GM23248 (cell line): Measurements from ENCODE around the gene NOTCH3. TPM values are rescaled to one million over a fixed set of nuclear protein-coding genes. Genes with fewer than 3 reads are reported as not detected.

Experiments
- DNase-seq: peaks from one replicate; pipeline ENCODE4 v3.0.0-alpha.2; 2015
- H2AFZ ChIP-seq: fragments of 200-600 bp; sonication (generic); 2 replicates; pipeline ENCODE4 v1.6.1; 2016; ENCODE audit warnings: antibody characterized with exemption
- H3F3A ChIP-seq: fragments of 200-600 bp; sonication (generic); 2 replicates; pipeline ENCODE4 v1.6.1; 2016; ENCODE audit warnings: mild to moderate bottlenecking, antibody characterized with exemption, mixed run types; ENCODE audit not compliant: insufficient read depth
- H3K27ac ChIP-seq: fragments of 200-600 bp; sonication (generic); 2 replicates; pipeline ENCODE4 v1.5.1; 2016; ENCODE audit warnings: mild to moderate bottlenecking
- H3K27me3 ChIP-seq: fragments of 200-600 bp; sonication (generic); replicated peaks from 2 replicates; pipeline ENCODE4 v1.6.1; 2016; ENCODE audit warnings: mild to moderate bottlenecking; ENCODE audit not compliant: insufficient read depth
- H3K36me3 ChIP-seq: fragments of 200-600 bp; sonication (generic); 2 replicates; pipeline ENCODE4 v1.6.1; 2016; ENCODE audit warnings: low read depth, mild to moderate bottlenecking
- H3K4me1 ChIP-seq: fragments of 200-600 bp; sonication (generic); 2 replicates; pipeline ENCODE4 v1.6.1; 2016; ENCODE audit warnings: mild to moderate bottlenecking; ENCODE audit not compliant: insufficient read depth
- H3K4me2 ChIP-seq: fragments of 200-600 bp; sonication (generic); one replicate; pipeline ENCODE4 v1.6.1; 2016; ENCODE audit warnings: mild to moderate bottlenecking; ENCODE audit not compliant: unreplicated experiment
- H3K4me3 ChIP-seq: fragments of 200-600 bp; sonication (generic); 2 replicates; pipeline ENCODE4 v1.5.1; 2016; ENCODE audit warnings: mild to moderate bottlenecking
- H3K79me2 ChIP-seq: fragments of 200-600 bp; sonication (generic); 2 replicates; pipeline ENCODE4 v1.6.1; 2016; ENCODE audit warnings: mild to moderate bottlenecking; ENCODE audit not compliant: insufficient read depth
- H3K9ac ChIP-seq: fragments of 200-600 bp; sonication (generic); 2 replicates; pipeline ENCODE4 v1.6.1; 2016; ENCODE audit warnings: mild to moderate bottlenecking
- H3K9me2 ChIP-seq: fragments of 200-600 bp; sonication (generic); 2 replicates; pipeline ENCODE4 v1.6.1; 2016; ENCODE audit warnings: mixed run types, mild to moderate bottlenecking, moderate library complexity; ENCODE audit not compliant: insufficient read depth
- H3K9me3 ChIP-seq: fragments of 200-600 bp; sonication (generic); one replicate; pipeline ENCODE4 v1.6.1; 2017; ENCODE audit warnings: low read depth
- H4K20me1 ChIP-seq: fragments of 200-600 bp; sonication (generic); 2 replicates; pipeline ENCODE4 v1.6.0; 2016; ENCODE audit not compliant: insufficient read depth
- EZH2 ChIP-seq: fragments of 200-600 bp; sonication (generic); IDR thresholded peaks from 2 replicates; pipeline ENCODE4 v1.6.1; 2018; ENCODE audit warnings: antibody characterized with exemption, mild to moderate bottlenecking; ENCODE audit not compliant: insufficient read depth, poor library complexity, severe bottlenecking
- EZH2phosphoT487 ChIP-seq: fragments of 200-600 bp; sonication (generic); IDR thresholded peaks from 2 replicates; pipeline ENCODE4 v1.6.1; 2018; ENCODE audit warnings: antibody characterized with exemption, moderate library complexity, mild to moderate bottlenecking, low read depth; ENCODE audit not compliant: insufficient read depth
- WGBS, 2 experiments: methylation state at CpG; one replicate each; pipeline ENCODE4 v1.1.6; 2015 to 2017; ENCODE audit warnings: low lambda C conversion rate in 2 of 2, low coverage in 1 of 2; ENCODE audit errors: missing lambda C conversion rate in 2 of 2; 5-methylcytosine and 5-hydroxymethylcytosine counted together
- in situ Hi-C: fragments of 300-500 bp; cut with MboI; formaldehyde crosslinking; loops from 2 replicates; pipeline ENCODE4 v1.15.0; 2020
- polyA plus RNA-seq: library from polyadenylated mRNA; unstranded; fragments of >200 nt; fragmentation: Nextera tagmentation; extraction: Ambion mirVana; gene quantifications from 2 replicates; pipeline ENCODE4 v1.2.1, GENCODE V29; 2016
- total RNA-seq: library from RNA; depleted of rRNA; stranded (reverse); fragments of >200 nt; shearing (Covaris generic); gene quantifications from 2 replicates; pipeline ENCODE4 v1.2.3, GENCODE V29; 2014

NOTCH3 gene
- total and polyA plus RNA-seq, 2 experiments from 2014 or later: 16.0 to 66.9 TPM

- no peaks in the 10 kb centered on the region for H3K9me3 ChIP-seq
- in situ Hi-C loops: no loop called here
- TF ChIP-seq EZH2: no peak
- TF ChIP-seq EZH2phosphoT487: no peak
- no peaks in the 10 kb centered on the region for H3K9me2 ChIP-seq
- 0% methylated on average over 39 to 43 of the region's 48 CpGs for WGBS, 2 experiments
- no peaks in the 10 kb centered on the region for H3K79me2 ChIP-seq
- no peaks in the 10 kb centered on the region for H3K36me3 ChIP-seq
- no peaks in the 10 kb centered on the region for H3K27me3 ChIP-seq
- peak overlapping the region; percentile 79 for H2AFZ ChIP-seq
- no peaks in the 10 kb centered on the region; the same call in 1 of the 2 replicates for H3F3A ChIP-seq
- H3K9ac ChIP-seq: peak overlapping the region; percentile 86
- peak overlapping the region; percentile 73 for H3K4me3 ChIP-seq
- peak overlapping the region; percentile 76 for H3K4me2 ChIP-seq
- DNase-seq: peak; percentile 99
- no peaks in the 10 kb centered on the region for H4K20me1 ChIP-seq
- peaks cover 7% of the 10 kb centered on the region for H3K4me1 ChIP-seq
- peak overlapping the region; percentile 80 for H3K27ac ChIP-seq
Observed at GRCh38 chr19:15222738-15223648, 22.2 kb upstream of the NOTCH3 start.

- DNase-seq: peak; percentile 30
- in situ Hi-C loops: no loop called here
Observed at GRCh38 chr19:15220833-15221232, 20.0 kb upstream of the NOTCH3 start.

GRCh38 chr19:15218501-15218900, 17.7 kb upstream of the NOTCH3 start:
- H3K4me2 ChIP-seq: no peak overlapping the region
- H3K4me1 ChIP-seq: peaks cover 7% of the 10 kb centered on the region
- H3K4me3 ChIP-seq: no peak overlapping the region
- no peak for TF ChIP-seq EZH2phosphoT487
- TF ChIP-seq EZH2: no peak
- no peak overlapping the region for H3K9ac ChIP-seq
- no peaks in the 10 kb centered on the region for H3K9me3 ChIP-seq
- no peak for DNase-seq
- no peaks in the 10 kb centered on the region for H4K20me1 ChIP-seq
- no peaks in the 10 kb centered on the region for H3K36me3 ChIP-seq
- no peaks in the 10 kb centered on the region; the same call in 1 of the 2 replicates for H3F3A ChIP-seq
- 92% methylated on average over 7 of the region's 7 CpGs for WGBS, 2 experiments
- in situ Hi-C loops: no loop called here
- H2AFZ ChIP-seq: no peak overlapping the region
- H3K9me2 ChIP-seq: no peaks in the 10 kb centered on the region
- H3K79me2 ChIP-seq: no peaks in the 10 kb centered on the region
- no peak overlapping the region for H3K27ac ChIP-seq
- no peaks in the 10 kb centered on the region for H3K27me3 ChIP-seq

More at GRCh38 chr19:15220833-15221232, 20.0 kb upstream of the NOTCH3 start:
- H3K79me2 ChIP-seq: no peaks in the 10 kb centered on the region
- H3K9me2 ChIP-seq: no peaks in the 10 kb centered on the region
- no peak overlapping the region for H3K27ac ChIP-seq
- no peaks in the 10 kb centered on the region for H4K20me1 ChIP-seq
- H3K4me3 ChIP-seq: no peak overlapping the region
- H2AFZ ChIP-seq: peak overlapping the region; percentile 38; the same call in 1 of the 2 replicates
- no peaks in the 10 kb centered on the region for H3K9me3 ChIP-seq
- H3K36me3 ChIP-seq: no peaks in the 10 kb centered on the region
- no peaks in the 10 kb centered on the region for H3K27me3 ChIP-seq
- 52 to 60% methylated on average over 6 of the region's 6 CpGs for WGBS, 2 experiments
- H3F3A ChIP-seq: no peaks in the 10 kb centered on the region; the same call in 1 of the 2 replicates
- no peak overlapping the region for H3K4me2 ChIP-seq
- H3K4me1 ChIP-seq: peaks cover 7% of the 10 kb centered on the region
- no peak overlapping the region for H3K9ac ChIP-seq
- TF ChIP-seq EZH2 (no peak), EZH2phosphoT487 (no peak)

GRCh38 chr19:15216363-15216762, 15.6 kb upstream of the NOTCH3 start:
- no peak overlapping the region for H3K4me2 ChIP-seq
- no peaks in the 10 kb centered on the region for H3K9me3 ChIP-seq
- no peak overlapping the region for H2AFZ ChIP-seq
- no peaks in the 10 kb centered on the region for H3K36me3 ChIP-seq
- H3K4me3 ChIP-seq: no peak overlapping the region
- WGBS, 2 experiments: 83 to 86% methylated on average over 7 of the region's 7 CpGs
- no peaks in the 10 kb centered on the region for H3K79me2 ChIP-seq
- H3K27ac ChIP-seq: no peak overlapping the region
- no peaks in the 10 kb centered on the region for H3K4me1 ChIP-seq
- no peaks in the 10 kb centered on the region for H3K27me3 ChIP-seq
- no peak for TF ChIP-seq EZH2
- TF ChIP-seq EZH2phosphoT487: no peak
- in situ Hi-C loops: no loop called here
- H4K20me1 ChIP-seq: no peaks in the 10 kb centered on the region
- DNase-seq: no peak
- no peaks in the 10 kb centered on the region for H3K9me2 ChIP-seq
- H3F3A ChIP-seq: no peaks in the 10 kb centered on the region
- no peak overlapping the region for H3K9ac ChIP-seq
